Neural progenitor cell (in vitro differentiated cells): ENCODE measurements around the gene SMG1. TPM values are rescaled to one million over a fixed set of nuclear protein-coding genes. Genes with fewer than 3 reads are reported as not detected.
"Not testable (repeated sequence)": the region's sequence is repeated elsewhere in the genome, so short reads cannot be mapped to it uniquely, and the experiment has no call there.

Experiments
- DNase-seq: peaks from one replicate; pipeline ENCODE4 v3.0.0-alpha.2; 2016; ENCODE audit warnings: low spot score
- H2AFZ ChIP-seq: fragments of 200-600 bp; sonication (generic); replicated peaks from 2 replicates; pipeline ENCODE4 v1.6.1; 2016; ENCODE audit warnings: antibody characterized with exemption
- H3F3A ChIP-seq: fragments of 200-600 bp; sonication (generic); 2 replicates; pipeline ENCODE4 v1.6.1; 2016; ENCODE audit warnings: antibody characterized with exemption, low read depth
- H3K27ac ChIP-seq: fragments of 200-600 bp; sonication (generic); 2 replicates; pipeline ENCODE4 v1.5.1; 2016; ENCODE audit warnings: mild to moderate bottlenecking
- H3K27me3 ChIP-seq: fragments of 200-600 bp; sonication (generic); 2 replicates; pipeline ENCODE4 v1.6.1; 2016; ENCODE audit warnings: mild to moderate bottlenecking, moderate library complexity
- H3K36me3 ChIP-seq: fragments of 200-600 bp; sonication (generic); 2 replicates; pipeline ENCODE4 v1.5.1; 2016
- H3K4me1 ChIP-seq: fragments of 200-600 bp; sonication (generic); 2 replicates; pipeline ENCODE4 v1.6.1; 2016; ENCODE audit warnings: mixed run types
- H3K4me2 ChIP-seq: fragments of 200-600 bp; sonication (generic); 2 replicates; pipeline ENCODE4 v1.6.1; 2016
- H3K4me3 ChIP-seq: fragments of 200-600 bp; sonication (generic); 2 replicates; pipeline ENCODE4 v1.5.1; 2016
- H3K79me2 ChIP-seq: fragments of 200-600 bp; sonication (generic); 2 replicates; pipeline ENCODE4 v1.6.1; 2016; ENCODE audit warnings: low read depth
- H3K9ac ChIP-seq: fragments of 200-600 bp; sonication (generic); 2 replicates; pipeline ENCODE4 v1.6.1; 2016
- H3K9me3 ChIP-seq: fragments of 200-600 bp; sonication (generic); 2 replicates; pipeline ENCODE4 v1.5.1; 2016; ENCODE audit warnings: low read depth
- H4K20me1 ChIP-seq: fragments of 200-600 bp; sonication (generic); 2 replicates; pipeline ENCODE4 v1.6.1; 2016; ENCODE audit warnings: low read depth
- H3K27ac Mint-ChIP-seq: 3 replicates; pipeline ENCODE4 v1.8.0; 2021; ENCODE audit warnings: mixed read lengths
- H3K27me3 Mint-ChIP-seq: 2 replicates; pipeline ENCODE4 v1.8.0; 2022; ENCODE audit warnings: low read depth, mild to moderate bottlenecking, inconsistent platforms, moderate library complexity, mixed read lengths; ENCODE audit not compliant: insufficient read depth
- H3K36me3 Mint-ChIP-seq: 3 replicates; pipeline ENCODE4 v1.8.0; 2021; ENCODE audit warnings: mixed read lengths
- H3K4me1 Mint-ChIP-seq: 3 replicates; pipeline ENCODE4 v1.8.0; 2021; ENCODE audit warnings: mixed read lengths
- H3K4me3 Mint-ChIP-seq: 3 replicates; pipeline ENCODE4 v1.8.0; 2021; ENCODE audit warnings: mild to moderate bottlenecking, moderate library complexity, mixed read lengths
- H3K9me3 Mint-ChIP-seq: 3 replicates; pipeline ENCODE4 v1.8.0; 2020; ENCODE audit warnings: mixed read lengths
- total RNA-seq: library from RNA; depleted of rRNA; stranded (reverse); fragments of >200 nt; gene quantifications from 2 replicates; pipeline ENCODE4 v1.2.3, GENCODE V29; 2015; ENCODE audit warnings: low replicate concordance

SMG1 gene
- total RNA-seq, 1 donor from 2014 or later = 69.7 TPM

DNA sequence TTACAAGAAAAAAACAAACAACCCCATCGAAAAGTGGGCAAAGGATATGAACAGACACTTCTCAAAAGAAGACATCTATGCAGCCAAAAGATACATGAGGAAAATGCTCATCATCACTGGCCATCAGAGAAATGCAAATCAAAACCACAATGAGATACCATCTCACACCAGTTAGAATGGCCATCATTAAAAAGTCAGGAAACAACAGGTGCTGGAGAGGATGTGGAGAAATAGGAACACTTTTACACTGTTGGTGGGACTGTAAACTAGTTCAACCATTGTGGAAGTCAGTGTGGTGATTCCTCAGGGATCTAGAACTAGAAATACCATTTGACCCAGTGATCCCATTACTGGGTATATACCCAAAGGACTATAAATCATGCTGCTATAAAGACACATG is 148.5 kb downstream of the SMG1 start:
- not testable (repeated sequence) for H3K27me3 Mint-ChIP-seq, H4K20me1 ChIP-seq, H3K9me3 Mint-ChIP-seq, H3K27me3 ChIP-seq, H3K27ac ChIP-seq, H3K4me1 Mint-ChIP-seq, H3K4me2 ChIP-seq, H3K36me3 ChIP-seq, H3K36me3 Mint-ChIP-seq, H3K27ac Mint-ChIP-seq, H3K79me2 ChIP-seq, H3F3A ChIP-seq, H3K4me1 ChIP-seq, H2AFZ ChIP-seq, H3K9me3 ChIP-seq, H3K9ac ChIP-seq, H3K4me3 ChIP-seq, H3K4me3 Mint-ChIP-seq, DNase-seq

GRCh38 chr16:18776334-18776733 is 149.9 kb downstream of the SMG1 start:
- H3K27ac ChIP-seq, H3K27me3 ChIP-seq, H3K36me3 ChIP-seq, H2AFZ ChIP-seq, H3K4me1 Mint-ChIP-seq, H3K9me3 Mint-ChIP-seq, H3K27ac Mint-ChIP-seq, H3K36me3 Mint-ChIP-seq, H3K27me3 Mint-ChIP-seq, H3K4me2 ChIP-seq, H3K9me3 ChIP-seq, H3K4me1 ChIP-seq, H4K20me1 ChIP-seq, H3F3A ChIP-seq, H3K4me3 Mint-ChIP-seq, H3K9ac ChIP-seq, H3K4me3 ChIP-seq, DNase-seq, H3K79me2 ChIP-seq: not testable (repeated sequence)

GRCh38 chr16:18774651-18775050 is 151.6 kb downstream of the SMG1 start:
- H3K9me3 ChIP-seq, H3K4me3 ChIP-seq, DNase-seq, H3K4me2 ChIP-seq, H3K27ac ChIP-seq, H4K20me1 ChIP-seq, H2AFZ ChIP-seq, H3K27me3 ChIP-seq, H3K36me3 ChIP-seq, H3K4me3 Mint-ChIP-seq, H3K79me2 ChIP-seq, H3K4me1 Mint-ChIP-seq, H3F3A ChIP-seq, H3K27ac Mint-ChIP-seq, H3K4me1 ChIP-seq, H3K9ac ChIP-seq, H3K36me3 Mint-ChIP-seq, H3K27me3 Mint-ChIP-seq, H3K9me3 Mint-ChIP-seq: not testable (repeated sequence)

DNA sequence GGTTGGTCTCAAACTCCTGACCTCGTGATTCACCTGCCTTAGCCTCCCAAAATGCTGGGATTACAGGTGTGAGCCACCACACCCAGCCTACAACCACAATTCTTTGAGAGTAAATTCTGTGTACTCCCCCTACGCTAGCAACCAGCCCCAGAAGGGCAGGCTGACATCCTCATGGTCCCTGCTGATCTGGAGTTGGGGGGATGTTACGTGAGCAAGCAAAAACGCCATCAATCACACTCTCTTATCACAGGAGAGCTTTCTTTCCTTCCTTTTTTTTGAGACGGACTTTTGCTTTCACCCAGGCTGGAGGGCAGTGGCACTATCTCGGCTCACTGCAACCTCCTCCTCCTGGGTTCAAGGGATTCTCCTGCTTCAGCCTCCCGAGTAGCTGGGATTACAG is 154.0 kb downstream of the SMG1 start:
- not testable (repeated sequence) for H3K4me1 ChIP-seq, H3K9me3 Mint-ChIP-seq, H3F3A ChIP-seq, H3K36me3 Mint-ChIP-seq, H3K4me1 Mint-ChIP-seq, H3K36me3 ChIP-seq, H3K27me3 ChIP-seq, H3K27me3 Mint-ChIP-seq, H3K4me3 ChIP-seq, H3K4me3 Mint-ChIP-seq, H3K9ac ChIP-seq, H3K9me3 ChIP-seq, H3K79me2 ChIP-seq, H2AFZ ChIP-seq, H3K4me2 ChIP-seq, H4K20me1 ChIP-seq, H3K27ac ChIP-seq, H3K27ac Mint-ChIP-seq, DNase-seq

- not testable (repeated sequence) for H3K27ac Mint-ChIP-seq, H3K4me1 Mint-ChIP-seq, H3K9me3 Mint-ChIP-seq
Observed at GRCh38 chr16:18770336-18770962, 155.8 kb downstream of the SMG1 start.

DNA sequence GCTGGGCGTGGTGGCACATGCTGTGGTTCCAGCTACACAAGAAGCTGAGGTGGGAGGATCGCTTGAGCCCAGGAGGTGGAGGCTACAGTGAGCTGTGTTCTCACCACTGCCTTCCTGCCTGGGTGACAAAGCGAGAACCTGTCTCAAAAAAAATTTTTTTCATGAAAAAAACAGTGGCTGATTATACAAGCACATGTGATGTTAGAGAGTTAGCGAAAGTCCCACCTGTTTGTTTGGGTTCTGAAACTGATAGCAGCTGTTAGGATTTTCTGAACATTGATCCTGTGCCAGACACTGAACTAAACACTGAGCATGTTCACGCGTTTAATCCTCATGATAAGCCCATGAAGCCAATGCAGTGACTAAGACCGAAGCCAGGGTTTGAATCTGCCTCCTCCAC is 159.0 kb downstream of the SMG1 start:
- H2AFZ ChIP-seq, H3K36me3 Mint-ChIP-seq, H4K20me1 ChIP-seq, H3K27me3 ChIP-seq, H3K36me3 ChIP-seq, H3K4me2 ChIP-seq, H3K4me3 Mint-ChIP-seq, H3F3A ChIP-seq, DNase-seq, H3K27ac ChIP-seq, H3K4me1 ChIP-seq, H3K4me1 Mint-ChIP-seq, H3K9me3 ChIP-seq, H3K9me3 Mint-ChIP-seq, H3K79me2 ChIP-seq, H3K9ac ChIP-seq, H3K27me3 Mint-ChIP-seq, H3K27ac Mint-ChIP-seq, H3K4me3 ChIP-seq: not testable (repeated sequence)

More at GRCh38 chr16:18770336-18770962, 155.8 kb downstream of the SMG1 start:
- H3K4me3 Mint-ChIP-seq, H3K27me3 ChIP-seq, H2AFZ ChIP-seq, H3K27me3 Mint-ChIP-seq, H3K9ac ChIP-seq, H3K36me3 ChIP-seq, H4K20me1 ChIP-seq, H3K9me3 ChIP-seq, H3K36me3 Mint-ChIP-seq, H3K4me2 ChIP-seq, H3K4me3 ChIP-seq, H3F3A ChIP-seq, H3K4me1 ChIP-seq, H3K27ac ChIP-seq, DNase-seq, H3K79me2 ChIP-seq: not testable (repeated sequence)

- not testable (repeated sequence) for H3K9me3 Mint-ChIP-seq, DNase-seq, H3K4me2 ChIP-seq, H3K4me1 ChIP-seq, H3K27ac Mint-ChIP-seq, H4K20me1 ChIP-seq, H3K27me3 ChIP-seq, H3K36me3 Mint-ChIP-seq, H3K4me3 ChIP-seq, H3K27ac ChIP-seq, H3K4me3 Mint-ChIP-seq, H3K36me3 ChIP-seq, H3K9ac ChIP-seq, H3F3A ChIP-seq, H3K9me3 ChIP-seq, H3K27me3 Mint-ChIP-seq, H3K4me1 Mint-ChIP-seq, H3K79me2 ChIP-seq, H2AFZ ChIP-seq
Observed at GRCh38 chr16:18762713-18763112, 163.5 kb downstream of the SMG1 start.
